Neuronal stem cell (in vitro differentiated cells): ENCODE measurements around the gene EML4.

ENCODE experiments used
- DNase-seq: peaks from one replicate; pipeline ENCODE4 v3.0.0-alpha.2; 2013; ENCODE audit warnings: low spot score
- H2AFZ ChIP-seq: one replicate; pipeline ENCODE4 v1.6.1; 2013; ENCODE audit warnings: mild to moderate bottlenecking, low read length, inconsistent platforms
- H2AK5ac ChIP-seq: 2 replicates; pipeline ENCODE4 v1.6.1; 2013; ENCODE audit warnings: low read depth, mild to moderate bottlenecking, inconsistent platforms, low read length, moderate library complexity, mixed read lengths
- H2BK120ac ChIP-seq: 2 replicates; pipeline ENCODE4 v1.6.1; 2013; ENCODE audit warnings: low read depth, mild to moderate bottlenecking, inconsistent platforms, low read length, moderate library complexity, mixed read lengths
- H2BK12ac ChIP-seq: one replicate; pipeline ENCODE4 v1.6.1; 2013; ENCODE audit warnings: low read length, inconsistent platforms
- H2BK15ac ChIP-seq: 2 replicates; pipeline ENCODE4 v1.6.1; 2013; ENCODE audit warnings: mild to moderate bottlenecking, low read length, inconsistent platforms, mixed read lengths
- H2BK5ac ChIP-seq: one replicate; pipeline ENCODE4 v1.6.1; 2013; ENCODE audit warnings: inconsistent platforms, mild to moderate bottlenecking, low read length, moderate library complexity
- H3K14ac ChIP-seq: one replicate; pipeline ENCODE4 v1.6.1; 2013; ENCODE audit warnings: low read length, inconsistent platforms
- H3K18ac ChIP-seq: 2 replicates; pipeline ENCODE4 v1.6.1; 2013; ENCODE audit warnings: low read length, inconsistent platforms
- H3K23ac ChIP-seq: 2 replicates; pipeline ENCODE4 v1.6.1; 2013; ENCODE audit warnings: low read depth, mild to moderate bottlenecking, mixed read lengths, low read length, inconsistent platforms; ENCODE audit not compliant: poor library complexity
- H3K27ac ChIP-seq: replicated peaks from 3 replicates; pipeline ENCODE4 v1.5.1; 2013; ENCODE audit warnings: low read length, inconsistent platforms
- H3K27me3 ChIP-seq, 3 experiments: 2 replicates each; pipeline ENCODE4 v1.6.1; 2013; ENCODE audit warnings: low read length in 3 of 3, mild to moderate bottlenecking in 2 of 3, inconsistent platforms in 1 of 3, low read depth in 1 of 3, mixed read lengths in 1 of 3, moderate library complexity in 1 of 3; ENCODE audit not compliant: control insufficient read depth in 3 of 3, insufficient read depth in 3 of 3
- H3K36me3 ChIP-seq, 2 donors: replicated peaks in 1 of 2; 2 replicates each; pipeline ENCODE4 v1.6.1; 2013; ENCODE audit warnings: low read length in 2 of 2; ENCODE audit not compliant: control insufficient read depth in 2 of 2, insufficient read depth in 2 of 2
- H3K4ac ChIP-seq: 2 replicates; pipeline ENCODE4 v1.6.1; 2013; ENCODE audit warnings: inconsistent platforms, mild to moderate bottlenecking, low read length, moderate library complexity
- H3K4me1 ChIP-seq, 2 donors: 1 replicate in 1 of 2; 2 replicates in 1 of 2; pipeline ENCODE4 v1.6.1; 2013; ENCODE audit warnings: low read length in 2 of 2, low read depth in 1 of 2; ENCODE audit not compliant: control insufficient read depth in 2 of 2, insufficient read depth in 1 of 2
- H3K4me2 ChIP-seq: one replicate; pipeline ENCODE4 v1.6.1; 2013; ENCODE audit warnings: mild to moderate bottlenecking, low read length, inconsistent platforms; ENCODE audit not compliant: insufficient read depth, poor library complexity, severe bottlenecking
- H3K4me3 ChIP-seq, 2 donors: 2 replicates each; pipeline ENCODE4 v1.5.1; 2013; ENCODE audit warnings: low read length in 2 of 2, mild to moderate bottlenecking in 2 of 2, inconsistent platforms in 1 of 2, moderate library complexity in 1 of 2
- H3K79me1 ChIP-seq: one replicate; pipeline ENCODE4 v1.6.1; 2013; ENCODE audit warnings: low read depth, mild to moderate bottlenecking, inconsistent platforms, low read length, moderate library complexity
- H3K9ac ChIP-seq: one replicate; pipeline ENCODE4 v1.6.1; 2013; ENCODE audit warnings: mild to moderate bottlenecking, low read depth, low read length, inconsistent platforms; ENCODE audit not compliant: poor library complexity
- H3K9me3 ChIP-seq, 2 donors: replicated peaks in 1 of 2; 2 replicates each; pipeline versions ENCODE3 to v1.6.1; 2013; ENCODE audit warnings: low read length in 2 of 2, mild to moderate bottlenecking in 2 of 2, inconsistent platforms in 1 of 2, low read depth in 1 of 2, mixed read lengths in 1 of 2, moderate library complexity in 1 of 2; ENCODE audit not compliant: control insufficient read depth in 2 of 2, insufficient read depth in 1 of 2
- H4K8ac ChIP-seq: one replicate; pipeline ENCODE4 v1.6.1; 2013; ENCODE audit warnings: low read depth, mild to moderate bottlenecking, inconsistent platforms, low read length, moderate library complexity
- H4K91ac ChIP-seq: one replicate; pipeline ENCODE4 v1.6.1; 2013; ENCODE audit warnings: low read length, low read depth, mild to moderate bottlenecking, inconsistent platforms; ENCODE audit not compliant: poor library complexity
- WGBS, 2 donors: extraction: QIAGEN DNeasy Blood & Tissue Kit; methylation state at CpG; one replicate each; pipeline ENCODE4 v1.1.7; 2013; ENCODE audit warnings: missing lambda C conversion rate in 2 of 2, mixed read lengths in 1 of 2; ENCODE audit not compliant: insufficient read length in 2 of 2, insufficient replicate concordance in 1 of 2; ENCODE audit errors: extremely low coverage in 2 of 2; 5-methylcytosine and 5-hydroxymethylcytosine counted together

EML4 gene

DNA sequence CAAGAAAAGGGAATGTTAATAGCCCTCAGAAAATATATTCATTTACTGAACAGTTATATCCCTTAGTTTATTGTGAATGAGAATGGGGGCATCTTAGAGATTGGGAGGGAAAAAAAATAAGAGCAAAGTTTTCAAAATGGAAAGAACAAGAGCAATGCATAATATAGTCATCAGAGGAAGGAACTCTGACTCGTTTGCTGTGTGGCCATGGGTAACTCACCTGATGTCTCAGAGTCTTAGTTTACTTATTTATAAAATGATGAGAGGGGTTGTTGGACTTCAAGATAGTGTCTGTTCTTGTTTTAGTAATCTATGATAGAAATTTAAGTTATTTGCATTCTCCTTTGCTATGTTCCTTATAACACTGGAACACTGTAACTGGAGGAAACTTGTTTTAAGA, 70.7 kb downstream of the EML4 start:
- Histone ChIP-seq H3K27me3 (no peaks in the 10 kb centered on the region), H3K9ac (no peak overlapping the region), H3K79me1 (peaks cover 2% of the 10 kb centered on the region), H2AFZ (no peak overlapping the region), H4K8ac (no peak overlapping the region), H2BK15ac (no peak overlapping the region), H3K4me1 (no peaks in the 10 kb centered on the region), H2BK120ac (no peak overlapping the region), H3K4ac (no peak overlapping the region), H3K4me3 (no peak overlapping the region), H3K23ac (no peak overlapping the region), H3K9me3 (no peaks in the 10 kb centered on the region), H2BK5ac (no peak overlapping the region), H3K27ac (no peak overlapping the region), H3K18ac (no peak overlapping the region), H2AK5ac (no peak overlapping the region), H3K14ac (no peak overlapping the region), H3K4me2 (no peak overlapping the region), H2BK12ac (no peak overlapping the region), H4K91ac (no peak overlapping the region), H3K36me3 (no peaks in the 10 kb centered on the region)
- no peak for DNase-seq
- no CpG with 5 or more reads among the region's 1 CpG for WGBS, 2 donors

- Histone ChIP-seq H4K91ac (no peak overlapping the region), H3K9me3 (no peaks in the 10 kb centered on the region), H3K4me1 (no peaks in the 10 kb centered on the region), H3K27me3 (no peaks in the 10 kb centered on the region), H3K9ac (no peak overlapping the region), H3K79me1 (no peaks in the 10 kb centered on the region), H3K14ac (no peak overlapping the region), H2AFZ (no peak overlapping the region), H2BK5ac (no peak overlapping the region), H3K23ac (no peak overlapping the region), H3K4me2 (no peak overlapping the region), H2BK15ac (no peak overlapping the region), H3K4ac (no peak overlapping the region), H2AK5ac (no peak overlapping the region), H2BK12ac (no peak overlapping the region), H3K4me3 (no peak overlapping the region), H3K27ac (no peak overlapping the region), H4K8ac (no peak overlapping the region), H2BK120ac (no peak overlapping the region), H3K18ac (no peak overlapping the region), H3K36me3 (peaks cover 0 to 15% of the 10 kb centered on the region in 2 donors)
- whole genome bisulfite sequencing, 2 donors = 100% methylated on average over 1 of the region's 4 CpGs; no CpG with 5 or more reads in 1 of the 2 donors
- no peak for DNase-seq
Observed at GRCh38 chr2:42241517-42241916, 72.4 kb downstream of the EML4 start.

GRCh38 chr2:42243297-42243696, 74.1 kb downstream of the EML4 start:
- no peak for DNase-seq
- Histone ChIP-seq H2BK5ac (no peak overlapping the region), H3K14ac (no peak overlapping the region), H3K9ac (no peak overlapping the region), H3K4me2 (no peak overlapping the region), H3K36me3 (peaks cover 0 to 31% of the 10 kb centered on the region in 2 donors), H3K4me1 (no peaks in the 10 kb centered on the region), H3K9me3 (no peaks in the 10 kb centered on the region), H2BK12ac (no peak overlapping the region), H4K8ac (no peak overlapping the region), H3K4me3 (no peak overlapping the region), H3K79me1 (no peaks in the 10 kb centered on the region), H2AFZ (no peak overlapping the region), H3K4ac (no peak overlapping the region), H3K27ac (no peak overlapping the region), H2AK5ac (no peak overlapping the region), H3K27me3 (no peaks in the 10 kb centered on the region), H2BK120ac (no peak overlapping the region), H2BK15ac (no peak overlapping the region), H3K23ac (no peak overlapping the region), H3K18ac (no peak overlapping the region), H4K91ac (no peak overlapping the region)
- WGBS, 2 donors = no CpG with 5 or more reads among the region's 3 CpGs

- Histone ChIP-seq H3K14ac (no peak overlapping the region), H3K9ac (no peak overlapping the region), H4K8ac (no peak overlapping the region), H3K4me1 (no peaks in the 10 kb centered on the region), H2AK5ac (no peak overlapping the region), H2BK12ac (no peak overlapping the region), H2BK120ac (no peak overlapping the region), H2BK5ac (no peak overlapping the region), H3K4me2 (no peak overlapping the region), H3K27ac (no peak overlapping the region), H3K9me3 (no peaks in the 10 kb centered on the region), H3K79me1 (no peaks in the 10 kb centered on the region), H3K27me3 (no peaks in the 10 kb centered on the region), H3K18ac (no peak overlapping the region), H3K4me3 (no peak overlapping the region), H2AFZ (no peak overlapping the region), H4K91ac (no peak overlapping the region), H3K23ac (no peak overlapping the region), H3K36me3 (peaks cover 0 to 38% of the 10 kb centered on the region in 2 donors), H3K4ac (no peak overlapping the region), H2BK15ac (no peak overlapping the region)
- DNase-seq = no peak
- WGBS, 2 donors = no CpG with 5 or more reads among the region's 2 CpGs
Observed at GRCh38 chr2:42244520-42244919, 75.4 kb downstream of the EML4 start.
